OCI-LY7 (cell line): ENCODE data around the gene CYP2C9.

Experiments used
- EZH2phosphoT487 ChIP-seq: fragments of 200-600 bp; sonication (generic); IDR thresholded peaks from 2 replicates; pipeline ENCODE4 v1.6.1; 2018; ENCODE audit warnings: low read depth, borderline replicate concordance, mild to moderate bottlenecking, mixed run types, antibody characterized with exemption, low read length, moderate library complexity, mixed read lengths
- TF ChIP-seq, protein P1 (sequence below): fragments of 200-600 bp; sonication (generic); conservative IDR thresholded peaks from 2 replicates; pipeline ENCODE4 v1.5.1; 2014; ENCODE audit warnings: mild to moderate bottlenecking, antibody characterized with exemption, low read length, moderate library complexity, mixed read lengths

DNA sequence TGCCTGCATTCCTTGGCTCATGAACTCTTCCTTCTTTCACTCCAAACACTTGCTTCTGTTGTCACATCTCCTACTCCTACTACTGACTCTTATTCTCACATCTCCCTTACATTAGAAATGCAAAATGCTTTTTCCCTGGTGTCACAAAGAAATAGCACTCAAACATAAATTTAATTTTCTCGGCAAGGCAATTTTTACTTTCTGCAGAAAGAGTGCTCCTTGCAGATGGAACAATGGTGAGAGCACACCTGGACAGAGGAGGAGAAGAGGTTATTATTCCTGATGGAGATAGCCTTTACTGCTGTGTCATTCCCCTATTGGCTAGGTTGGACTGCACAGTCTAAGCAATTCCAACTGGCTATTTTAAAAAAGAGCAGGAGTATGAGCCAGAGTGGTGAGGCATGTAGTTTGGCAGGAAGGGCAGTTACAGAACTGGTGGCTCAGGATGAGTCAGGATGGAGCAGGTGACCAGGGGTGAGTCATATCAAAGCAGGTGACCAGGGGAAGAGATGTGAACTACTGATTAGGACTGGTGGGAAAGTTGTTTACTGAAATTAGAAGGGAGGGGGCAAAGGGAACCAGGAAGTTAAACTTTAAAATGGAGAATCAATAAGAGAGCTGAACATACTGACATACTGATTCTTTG, 52.9 kb downstream of the CYP2C9 start:
- TF ChIP-seq, protein P1, sequence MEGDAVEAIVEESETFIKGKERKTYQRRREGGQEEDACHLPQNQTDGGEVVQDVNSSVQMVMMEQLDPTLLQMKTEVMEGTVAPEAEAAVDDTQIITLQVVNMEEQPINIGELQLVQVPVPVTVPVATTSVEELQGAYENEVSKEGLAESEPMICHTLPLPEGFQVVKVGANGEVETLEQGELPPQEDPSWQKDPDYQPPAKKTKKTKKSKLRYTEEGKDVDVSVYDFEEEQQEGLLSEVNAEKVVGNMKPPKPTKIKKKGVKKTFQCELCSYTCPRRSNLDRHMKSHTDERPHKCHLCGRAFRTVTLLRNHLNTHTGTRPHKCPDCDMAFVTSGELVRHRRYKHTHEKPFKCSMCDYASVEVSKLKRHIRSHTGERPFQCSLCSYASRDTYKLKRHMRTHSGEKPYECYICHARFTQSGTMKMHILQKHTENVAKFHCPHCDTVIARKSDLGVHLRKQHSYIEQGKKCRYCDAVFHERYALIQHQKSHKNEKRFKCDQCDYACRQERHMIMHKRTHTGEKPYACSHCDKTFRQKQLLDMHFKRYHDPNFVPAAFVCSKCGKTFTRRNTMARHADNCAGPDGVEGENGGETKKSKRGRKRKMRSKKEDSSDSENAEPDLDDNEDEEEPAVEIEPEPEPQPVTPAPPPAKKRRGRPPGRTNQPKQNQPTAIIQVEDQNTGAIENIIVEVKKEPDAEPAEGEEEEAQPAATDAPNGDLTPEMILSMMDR = no peak
- TF ChIP-seq EZH2phosphoT487 = no peak
